SK-N-SH (cell line): ENCODE data around the gene CLN3.

Source experiments
- CTCF ChIP-seq: fragments of 200-600 bp; sonication (generic); IDR thresholded peaks from 2 replicates; pipeline ENCODE4 v1.6.1; 2017; ENCODE audit warnings: antibody characterized with exemption, mild to moderate bottlenecking, moderate library complexity
- REST ChIP-seq: IDR thresholded peaks from 2 replicates; pipeline ENCODE4 v1.6.1; 2012; ENCODE audit warnings: mild to moderate bottlenecking, low read depth, low read length, moderate library complexity

- TF ChIP-seq CTCF (no peak), REST (no peak)
Measured at GRCh38 chr16:28513484-28514181, 21.8 kb upstream of the CLN3 start.
